CD4-positive, alpha-beta T cell treated with Interleukin-21 for 1 hour (primary cell): ENCODE results near the gene MRPS27.
A peak's percentile ranks its signal among the peaks of the same experiment; 100 is the strongest.

ENCODE experiments used
- DNase-seq: peaks from one replicate; pipeline ENCODE4 v3.0.0-alpha.2; 2020

Gene MRPS27

DNA sequence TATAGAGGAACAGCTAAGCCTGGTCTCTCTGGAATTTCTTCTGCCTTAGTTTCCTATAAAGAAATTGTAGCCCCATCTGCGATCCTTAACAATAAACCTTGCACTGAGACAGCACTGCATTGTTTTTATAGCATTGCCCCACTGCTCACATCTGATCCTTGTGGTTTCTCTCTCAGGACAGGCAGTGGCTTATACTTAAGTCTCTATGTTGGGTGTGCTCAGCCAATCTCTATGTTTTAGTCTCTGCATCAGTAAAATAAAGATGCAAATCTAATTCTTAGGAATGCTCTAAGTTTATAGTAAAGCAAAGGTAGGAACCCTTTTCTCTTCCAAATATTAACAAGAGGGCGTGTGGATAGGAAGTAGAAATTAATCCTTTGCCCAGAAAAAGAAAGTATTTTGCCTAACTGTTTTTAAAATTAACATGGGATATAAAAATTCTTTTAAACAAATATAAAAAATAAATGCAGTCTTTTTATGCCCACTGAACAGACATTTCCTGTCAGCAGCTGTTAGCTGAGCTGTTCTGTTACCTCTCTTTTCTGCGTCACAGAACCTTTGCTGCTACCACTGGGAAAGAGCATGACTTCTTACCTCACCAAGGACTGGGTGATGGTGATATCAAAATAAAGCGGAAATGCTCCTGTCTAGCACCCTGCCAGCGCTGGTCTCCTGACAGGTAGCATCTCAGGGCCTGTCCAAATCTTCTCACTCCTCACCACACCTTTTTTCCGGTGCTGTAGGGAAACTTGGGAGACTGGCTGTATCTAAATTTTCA, 29.5 kb downstream of the MRPS27 start:
- DNase-seq, result no peak

- no peak for DNase-seq
Observed at GRCh38 chr5:72288924-72289323, 31.1 kb downstream of the MRPS27 start.

- no peak for DNase-seq
Observed at GRCh38 chr5:72286798-72287197, 33.2 kb downstream of the MRPS27 start.

- no peak for DNase-seq
Observed at GRCh38 chr5:72285424-72285821, 34.6 kb downstream of the MRPS27 start.

DNA sequence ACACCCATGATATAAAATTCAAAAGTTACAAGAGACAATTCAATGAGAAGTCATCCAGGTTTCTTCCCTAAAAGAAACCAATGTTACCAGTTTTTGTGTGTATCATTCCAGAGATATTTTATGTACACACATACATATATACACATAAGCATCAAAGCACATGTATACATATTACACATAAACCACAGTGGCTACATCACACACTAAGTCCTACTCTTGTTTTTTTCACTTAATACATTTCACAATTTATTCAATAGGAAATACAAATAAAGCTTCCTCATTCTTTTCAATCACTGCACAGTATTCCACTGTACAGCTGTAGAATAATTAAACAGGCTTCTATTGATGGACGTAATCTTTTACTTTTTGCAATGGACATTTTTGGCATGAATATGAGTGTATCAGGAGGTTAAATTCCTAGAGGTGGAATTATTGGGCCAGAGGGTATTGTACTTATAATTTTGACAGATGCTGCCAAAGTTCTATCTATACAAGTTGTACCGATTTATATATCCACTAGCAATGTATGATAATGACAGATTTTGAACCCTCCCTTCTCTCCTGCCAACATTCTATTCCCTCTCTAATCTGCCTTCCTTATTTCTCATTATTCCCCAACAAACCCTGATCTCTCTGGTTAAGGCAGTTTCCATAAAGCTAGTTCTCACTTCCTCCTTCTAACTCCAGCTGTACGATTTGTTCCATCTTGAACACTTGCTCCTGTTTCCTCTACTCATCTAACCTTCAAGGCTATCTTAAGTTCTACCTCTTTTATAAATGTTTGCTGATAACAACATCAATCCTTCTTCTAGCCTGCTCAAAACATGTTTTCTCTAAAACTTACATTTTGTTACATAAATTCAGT, 35.2 kb downstream of the MRPS27 start:
- DNase-seq, result no peak

GRCh38 chr5:72283358-72283757, 36.7 kb downstream of the MRPS27 start:
- no peak for DNase-seq

DNA sequence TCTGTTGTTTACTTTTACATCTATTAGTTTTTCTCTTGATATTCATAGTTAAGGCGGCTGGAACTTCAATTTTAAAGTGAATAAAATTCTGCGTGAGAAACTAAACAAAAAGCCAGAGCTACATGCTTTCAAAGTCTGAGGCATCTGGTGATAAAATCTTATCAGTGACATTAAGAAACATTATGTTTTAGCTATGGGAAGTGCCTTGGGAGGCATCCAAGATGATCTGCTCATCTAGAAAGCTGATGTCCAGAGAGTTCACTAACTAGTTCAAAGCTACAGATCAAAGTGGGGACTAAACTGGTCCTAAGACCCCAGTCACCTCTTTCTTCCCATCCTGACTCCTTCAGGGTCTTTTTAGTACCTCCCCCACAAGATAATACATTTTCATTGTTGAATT, 37.2 kb downstream of the MRPS27 start:
- no peak for DNase-seq

GRCh38 chr5:72281764-72282499, 38.1 kb downstream of the MRPS27 start:
- DNase-seq, result no peak

DNA sequence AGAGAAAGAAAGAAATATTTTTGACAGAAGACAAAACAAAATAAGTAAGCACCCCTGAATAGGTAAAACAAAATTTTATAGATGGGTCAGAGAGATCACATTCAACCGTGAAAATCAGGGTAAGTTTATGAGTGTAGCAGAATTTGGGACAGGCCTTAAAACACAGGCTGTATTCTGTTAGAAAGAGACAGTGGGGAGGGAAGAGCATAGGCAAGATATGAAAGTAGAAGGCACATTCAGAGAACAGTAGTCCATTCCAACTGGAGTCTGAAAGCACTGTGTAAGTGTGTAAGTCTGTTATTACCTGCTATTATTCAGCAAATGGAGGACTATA, 38.6 kb downstream of the MRPS27 start:
- DNase-seq, result no peak

- DNase-seq, result peak; percentile 5
Observed at GRCh38 chr5:72280581-72281069, 39.4 kb downstream of the MRPS27 start.

DNA sequence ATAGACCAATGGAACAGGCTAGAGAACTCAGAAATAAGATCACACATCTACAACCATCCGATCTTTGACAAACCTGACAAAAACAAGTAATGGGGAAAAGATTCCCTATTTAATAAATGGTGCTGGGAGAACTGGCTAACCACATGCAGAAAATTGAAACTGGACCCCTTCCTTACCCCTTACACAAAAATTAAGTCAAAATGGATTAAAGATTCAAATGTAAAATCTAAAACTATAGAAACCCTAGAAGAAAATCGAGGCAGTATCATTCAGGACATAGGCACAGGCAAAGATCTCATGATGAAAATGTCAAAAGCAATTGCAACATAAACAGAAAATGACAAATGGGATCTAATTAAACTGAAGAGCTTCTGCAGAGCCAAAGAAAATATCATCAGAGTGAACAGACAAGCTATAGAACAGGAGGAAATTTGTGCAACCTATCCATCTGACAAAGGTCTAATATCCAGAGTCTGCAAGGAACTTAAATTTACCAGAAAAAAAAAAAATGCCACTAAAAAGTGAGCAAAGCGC, 43.8 kb downstream of the MRPS27 start:
- no peak for DNase-seq

GRCh38 chr5:72273547-72273946, 46.5 kb downstream of the MRPS27 start:
- DNase-seq, result no peak

GRCh38 chr5:72272398-72272797, 47.6 kb downstream of the MRPS27 start:
- DNase-seq, result no peak

DNA sequence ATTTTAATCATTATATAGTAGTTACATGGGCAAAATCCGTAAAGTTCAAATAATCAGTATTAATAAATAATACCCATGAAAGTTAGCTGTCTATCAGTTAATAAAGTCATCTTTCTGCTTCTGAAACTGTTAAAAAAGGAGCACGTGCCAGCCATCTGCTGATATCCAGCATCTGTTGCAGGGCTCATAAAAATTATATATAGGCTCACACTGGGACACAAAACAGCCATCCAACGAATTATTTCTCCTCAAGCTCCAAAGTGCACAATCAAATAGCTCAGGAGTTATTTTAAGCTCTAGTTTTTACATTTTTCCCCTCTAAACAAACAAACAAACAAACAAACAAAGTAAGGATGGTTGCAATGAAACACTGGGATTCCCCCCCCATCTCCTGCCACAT, 48.3 kb downstream of the MRPS27 start:
- DNase-seq, result no peak

DNA sequence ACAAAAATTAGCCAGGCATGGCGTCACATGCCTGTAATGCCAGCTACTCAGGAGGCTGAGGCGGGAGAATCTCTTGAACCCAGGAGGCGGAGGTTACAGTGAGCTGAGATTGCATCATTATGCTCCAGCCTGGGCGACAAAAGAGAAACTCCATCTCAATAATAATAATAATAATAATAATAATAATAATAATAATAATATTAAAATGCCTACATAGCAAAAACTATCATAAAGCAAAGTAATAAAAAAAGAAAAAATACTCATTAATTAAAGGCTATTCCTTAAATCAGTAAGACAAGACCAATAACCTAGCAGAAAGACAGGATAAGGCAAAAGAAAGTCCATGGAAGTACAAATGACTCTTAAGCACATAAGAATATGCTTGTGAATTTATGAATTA, 50.0 kb downstream of the MRPS27 start:
- no peak for DNase-seq

- no peak for DNase-seq
Observed at GRCh38 chr5:72269411-72269780, 50.6 kb downstream of the MRPS27 start.

DNA sequence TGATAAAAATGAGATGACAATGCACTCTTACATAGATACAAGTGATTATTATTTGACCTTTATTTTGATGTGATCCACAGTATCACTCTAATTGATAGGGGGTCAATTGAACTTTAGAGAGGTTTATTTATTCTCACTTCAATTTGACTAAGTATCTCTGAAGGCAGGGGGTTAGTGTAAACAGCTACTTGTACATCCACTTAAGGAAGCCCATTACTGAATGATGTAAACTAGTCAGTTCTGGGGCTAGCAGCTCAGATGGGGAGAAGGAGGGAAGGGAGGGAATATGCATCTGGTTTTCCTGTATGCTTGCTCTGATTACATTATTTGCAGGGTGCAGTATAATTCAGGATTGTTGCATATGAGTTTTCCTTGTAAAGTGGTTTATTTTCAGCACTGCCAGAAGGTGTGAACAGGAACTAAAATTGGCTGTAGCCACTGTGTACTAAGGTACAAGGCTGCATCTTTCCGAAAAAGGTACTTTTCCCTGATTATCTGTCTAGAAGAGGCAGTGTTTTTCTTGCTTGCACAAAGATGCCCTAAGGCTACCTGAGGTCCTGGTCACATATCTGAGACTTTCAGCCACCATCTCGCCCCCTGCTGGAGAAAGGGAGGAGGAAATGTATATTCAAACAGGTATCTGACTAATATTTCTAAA, 51.2 kb downstream of the MRPS27 start:
- peak; percentile 55 for DNase-seq

DNA sequence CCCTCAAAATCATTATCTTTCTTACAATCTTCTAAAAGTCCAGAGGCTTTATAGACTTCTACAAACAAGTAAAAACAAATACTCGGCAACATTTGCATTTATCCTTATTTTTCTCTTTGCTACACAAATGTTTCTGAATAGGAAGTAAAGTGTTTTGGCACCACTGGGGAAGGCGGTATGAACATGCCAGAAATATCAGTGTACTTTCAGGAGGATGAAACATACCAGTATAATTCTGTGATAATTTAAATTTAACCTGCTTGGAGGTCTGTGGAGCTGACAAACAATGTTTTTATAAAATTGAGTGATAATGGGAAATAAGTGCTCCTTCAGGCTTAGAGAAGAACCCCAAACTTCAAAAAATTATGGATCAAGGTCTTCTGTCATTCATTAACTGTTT, 51.8 kb downstream of the MRPS27 start:
- DNase-seq, result no peak

DNA sequence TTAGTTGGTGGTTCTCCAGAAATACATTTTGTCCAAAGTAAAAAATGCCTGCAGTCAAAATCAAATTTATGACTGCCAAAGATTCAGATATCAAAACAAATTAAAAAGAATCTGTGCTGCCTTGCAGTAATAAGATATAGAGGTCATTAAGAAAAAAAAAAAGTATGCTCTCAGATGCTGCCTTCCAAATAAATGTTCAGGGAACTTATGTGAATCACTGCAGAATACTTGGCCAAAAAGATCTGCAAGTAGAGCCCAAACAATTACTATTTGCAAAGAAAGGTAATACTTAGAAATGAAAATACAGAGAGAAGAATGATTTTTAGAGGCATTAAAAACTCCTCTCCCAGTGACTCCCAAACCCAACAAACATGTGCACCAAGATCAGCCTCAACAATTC, 52.4 kb downstream of the MRPS27 start:
- DNase-seq, result no peak

DNA sequence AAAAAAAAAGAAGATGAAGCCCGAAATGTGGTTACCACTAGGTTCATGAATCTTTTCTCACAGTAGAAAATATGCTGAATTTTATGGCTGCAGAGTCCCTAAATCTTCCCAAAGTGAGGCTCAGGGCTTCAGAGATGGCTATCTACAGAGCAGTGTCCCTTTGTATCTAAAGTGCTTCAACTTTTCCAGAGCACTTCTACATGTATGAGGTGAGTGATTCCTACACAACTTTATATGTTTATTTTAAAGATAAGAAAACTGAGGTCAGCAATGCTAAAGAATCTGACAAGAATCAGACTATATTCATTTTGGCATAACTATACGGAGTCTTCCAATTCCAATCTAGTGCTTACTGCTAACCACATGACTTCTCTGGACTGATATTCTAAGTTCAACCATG, 53.2 kb downstream of the MRPS27 start:
- no peak for DNase-seq

DNA sequence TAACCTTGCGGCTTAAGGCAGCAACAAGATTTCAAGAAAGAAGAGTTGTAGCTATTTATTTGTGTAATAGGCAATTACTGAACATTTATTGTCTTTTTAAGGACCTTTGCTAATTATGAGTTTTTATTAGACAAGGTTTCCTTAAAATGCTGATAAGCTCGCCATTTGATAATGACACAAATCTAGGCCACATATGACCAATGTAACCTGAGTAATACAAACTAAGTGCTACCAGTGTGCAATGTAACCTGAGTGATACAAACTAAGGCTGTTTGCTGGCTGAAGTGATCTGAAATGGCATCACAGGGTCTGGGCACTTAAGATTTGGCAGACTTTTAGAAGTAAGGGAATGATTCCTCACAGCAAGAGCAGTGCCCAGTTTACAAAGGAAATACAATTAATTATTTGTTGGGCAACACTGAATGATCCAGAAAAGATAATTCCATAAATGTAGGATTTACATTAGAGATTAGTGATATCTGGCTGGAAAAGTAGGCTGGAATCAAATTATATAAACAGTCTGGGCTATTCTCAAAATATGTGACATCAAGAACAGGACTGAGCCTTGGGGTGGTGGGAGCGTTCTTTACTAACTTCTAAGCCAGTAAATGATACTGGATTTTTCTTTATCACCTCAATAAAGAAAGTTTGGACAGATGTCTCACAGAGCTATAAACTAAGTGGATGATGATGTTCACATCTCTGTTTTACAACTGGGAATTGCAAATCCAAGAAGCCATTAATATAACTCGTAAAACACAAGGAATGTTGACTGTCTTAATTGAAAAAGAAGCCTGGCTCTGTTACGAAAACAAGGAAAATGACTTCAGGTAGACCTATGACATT, 54.8 kb downstream of the MRPS27 start:
- DNase-seq, result no peak

- DNase-seq, result no peak
Observed at GRCh38 chr5:72256536-72256935, 63.5 kb downstream of the MRPS27 start.
